Activated CD8-positive, alpha-beta memory T cell treated with anti-CD3 and anti-CD28 coated beads, Interleukin-2, amount 50 U/mL, for 24 hours (primary cell): ENCODE data around the gene COL5A1.

Experiments
- DNase-seq: peaks from one replicate; pipeline ENCODE4 v3.0.0-alpha.2; 2020; ENCODE audit errors: extremely low read depth

Gene COL5A1

GRCh38 chr9:134892221-134892620 lies 250.6 kb downstream of the COL5A1 start:
- DNase-seq = no peak

- no peak for DNase-seq
Observed at GRCh38 chr9:134892820-134893420, 251.3 kb downstream of the COL5A1 start.
